SK-N-SH (cell line): ENCODE measurements around the gene HCN1. TPM values are rescaled to one million over a fixed set of nuclear protein-coding genes. Genes with fewer than 3 reads are reported as not detected.

Experiments used
- CTCF ChIA-PET: fragments of 300-600, 350-600 bp; formaldehyde crosslinking; extraction: SDS; loops from one replicate; lab custom pipeline; 2021; lab: Yijun Ruan, JAX
- POLR2A ChIA-PET: fragments of 350-600 bp; sonication (Branson Sonifier 250); formaldehyde crosslinking; extraction: SDS; loops from one replicate; lab custom pipeline; 2020; ENCODE audit warnings: antibody characterized with exemption, inconsistent platforms; lab: Yijun Ruan, JAX
- DNase-seq: peaks from one replicate; pipeline ENCODE4 v3.0.0; 2012
- H2AFZ ChIP-seq: fragments of 200-600 bp; sonication (generic); 2 replicates; pipeline ENCODE4 v1.8.1; 2016; ENCODE audit warnings: antibody characterized with exemption, mild to moderate bottlenecking, low read depth
- H3F3A ChIP-seq: fragments of 200-600 bp; sonication (generic); replicated peaks from 2 replicates; pipeline ENCODE3; 2016; ENCODE audit warnings: antibody characterized with exemption, mild to moderate bottlenecking; ENCODE audit not compliant: insufficient read depth
- H3K27ac ChIP-seq, 2 experiments: fragments of 200-500 bp in 1 of 2; fragments of 200-600 bp in 1 of 2; sonication (Bioruptor generic) in 1 of 2; sonication (generic), shearing (Covaris generic) in 1 of 2; 2 replicates each; pipeline versions ENCODE4 v1.5.1 to v1.6.1; 2014 to 2016; ENCODE audit warnings: low read depth in 2 of 2, inconsistent platforms in 1 of 2, low read length in 1 of 2, mild to moderate bottlenecking in 1 of 2, mixed read lengths in 1 of 2
- H3K27me3 ChIP-seq: fragments of 200-600 bp; sonication (generic), shearing (Covaris generic); 2 replicates; pipeline ENCODE4 v1.6.1; 2016; ENCODE audit warnings: mixed run types; ENCODE audit not compliant: insufficient read depth
- H3K36me3 ChIP-seq, 2 experiments: fragments of 200-500 bp in 1 of 2; fragments of 200-600 bp in 1 of 2; sonication (Bioruptor generic) in 1 of 2; sonication (generic) in 1 of 2; replicated peaks in 1 of 2; 2 replicates each; pipeline versions ENCODE3 to v1.5.1; 2014 to 2016; ENCODE audit warnings: low read length in 1 of 2, mild to moderate bottlenecking in 1 of 2; ENCODE audit not compliant: insufficient read depth in 2 of 2, control insufficient read depth in 1 of 2
- H3K4me1 ChIP-seq, 2 experiments: fragments of 200-500 bp in 1 of 2; fragments of 200-600 bp in 1 of 2; sonication (Bioruptor generic) in 1 of 2; sonication (generic), shearing (Covaris generic) in 1 of 2; 2 replicates each; pipeline versions ENCODE4 v1.5.1 to v1.6.1; 2014 to 2016; ENCODE audit warnings: low read depth in 1 of 2, low read length in 1 of 2, mixed run types in 1 of 2; ENCODE audit not compliant: insufficient read depth in 2 of 2, control insufficient read depth in 1 of 2
- H3K4me2 ChIP-seq: fragments of 200-600 bp; sonication (generic), shearing (Covaris generic); 2 replicates; pipeline ENCODE4 v1.6.1; 2017; ENCODE audit warnings: mixed run types
- H3K4me3 ChIP-seq, 2 experiments: fragments of 200-500 bp in 1 of 2; fragments of 200-600 bp in 1 of 2; sonication (Bioruptor generic) in 1 of 2; sonication (generic), shearing (Covaris generic) in 1 of 2; 2 replicates each; pipeline versions ENCODE4 v1.5.1 to v1.8.1; 2014 to 2016; ENCODE audit warnings: low read depth in 2 of 2, inconsistent platforms in 1 of 2, low read length in 1 of 2, mild to moderate bottlenecking in 1 of 2, mixed read lengths in 1 of 2, moderate library complexity in 1 of 2
- H3K79me2 ChIP-seq: fragments of 200-600 bp; sonication (generic); 2 replicates; pipeline ENCODE4 v1.8.1; 2017; ENCODE audit warnings: mild to moderate bottlenecking; ENCODE audit not compliant: insufficient read depth
- H3K9ac ChIP-seq: fragments of 200-600 bp; sonication (generic); 2 replicates; pipeline ENCODE4 v1.6.1; 2017; ENCODE audit warnings: mixed run types
- H3K9me2 ChIP-seq: fragments of 200-600 bp; sonication (generic); 2 replicates; pipeline ENCODE4 v1.6.1; 2017; ENCODE audit warnings: mixed run types
- H3K9me3 ChIP-seq: fragments of 200-600 bp; sonication (generic); 2 replicates; pipeline ENCODE4 v1.6.1; 2017; ENCODE audit warnings: mixed run types, mild to moderate bottlenecking, moderate library complexity
- H4K20me1 ChIP-seq: fragments of 200-600 bp; sonication (generic); 2 replicates; pipeline ENCODE4 v1.6.1; 2017; ENCODE audit warnings: mild to moderate bottlenecking, mixed run types; ENCODE audit not compliant: insufficient read depth
- CHD2 ChIP-seq: fragments of 150-350 bp; IDR thresholded peaks from 2 replicates; pipeline ENCODE4 v1.6.1; 2018; ENCODE audit warnings: low read length; ENCODE audit not compliant: partially characterized antibody
- CTCF ChIP-seq: fragments of 200-600 bp; sonication (generic); IDR thresholded peaks from 2 replicates; pipeline ENCODE4 v1.6.1; 2017; ENCODE audit warnings: antibody characterized with exemption, mild to moderate bottlenecking, moderate library complexity
- EP300 ChIP-seq, 2 experiments: IDR thresholded peaks; 2 replicates each; pipeline versions ENCODE4 v1.4.0 to v1.6.1; 2012; ENCODE audit warnings: borderline replicate concordance in 1 of 2, low read depth in 1 of 2, low read length in 1 of 2
- EZH2phosphoT487 ChIP-seq: fragments of 200-600 bp; sonication (generic); IDR thresholded peaks from 2 replicates; pipeline ENCODE4 v1.6.1; 2017; ENCODE audit warnings: low read depth, mixed run types, mild to moderate bottlenecking, antibody characterized with exemption, moderate library complexity, borderline replicate concordance
- FOXJ3 ChIP-seq: sonication (generic); formaldehyde crosslinking; IDR thresholded peaks from 2 replicates; pipeline ENCODE4 v1.5.1; 2020; ENCODE audit warnings: mild to moderate bottlenecking, missing genetic modification reagents
- FOXM1 ChIP-seq: IDR thresholded peaks from 2 replicates; pipeline ENCODE4 v1.4.0; 2012; ENCODE audit warnings: low read depth, mild to moderate bottlenecking
- GATA2 ChIP-seq: sonication (generic); formaldehyde crosslinking; IDR thresholded peaks from 2 replicates; pipeline ENCODE4 v1.5.0; 2020; ENCODE audit warnings: mild to moderate bottlenecking, missing genetic modification reagents
- JUND ChIP-seq: IDR thresholded peaks from 2 replicates; pipeline ENCODE4 v1.4.0; 2012
- MAX ChIP-seq: IDR thresholded peaks from 2 replicates; pipeline ENCODE4 v1.4.0; 2012; ENCODE audit warnings: low read depth
- MEF2A ChIP-seq: IDR thresholded peaks from 2 replicates; pipeline ENCODE4 v1.4.0; 2012; ENCODE audit warnings: low read depth, borderline replicate concordance
- NFIC ChIP-seq: IDR thresholded peaks from 2 replicates; pipeline ENCODE4 v1.4.0; 2012; ENCODE audit warnings: borderline replicate concordance
- POLR2AphosphoS5 ChIP-seq: IDR thresholded peaks from 2 replicates; pipeline ENCODE4 v1.6.1; 2012; ENCODE audit warnings: low read depth, low read length
- RCOR1 ChIP-seq: fragments of 150-350 bp; IDR thresholded peaks from 2 replicates; pipeline ENCODE4 v1.6.1; 2017; ENCODE audit warnings: antibody characterized with exemption, low read length
- REST ChIP-seq: IDR thresholded peaks from 2 replicates; pipeline ENCODE4 v1.6.1; 2012; ENCODE audit warnings: mild to moderate bottlenecking, low read depth, low read length, moderate library complexity
- RFX5 ChIP-seq: IDR thresholded peaks from 2 replicates; pipeline ENCODE4 v1.6.1; 2012; ENCODE audit warnings: mild to moderate bottlenecking, improper control_type of control experiment, low read length
- SIN3A ChIP-seq: IDR thresholded peaks from 2 replicates; pipeline ENCODE4 v1.6.1; 2012; ENCODE audit warnings: low read depth, mild to moderate bottlenecking, low read length, moderate library complexity, borderline replicate concordance
- SMC3 ChIP-seq: IDR thresholded peaks from 2 replicates; pipeline ENCODE4 v1.6.1; 2012; ENCODE audit warnings: low read depth, low read length, improper control_type of control experiment
- TAF1 ChIP-seq: IDR thresholded peaks from 2 replicates; pipeline ENCODE4 v1.6.1; 2012; ENCODE audit warnings: low read depth, mild to moderate bottlenecking, low read length, moderate library complexity, borderline replicate concordance
- USF1 ChIP-seq: IDR thresholded peaks from 2 replicates; pipeline ENCODE4 v1.4.0; 2012; ENCODE audit warnings: low read depth, borderline replicate concordance
- WGBS: methylation state at CpG from one replicate; pipeline ENCODE4 v1.1.6; 2017; ENCODE audit warnings: low lambda C conversion rate; 5-methylcytosine and 5-hydroxymethylcytosine counted together
- polyA plus RNA-seq, 3 experiments: library from polyadenylated mRNA; depleted of rRNA; stranded (reverse); fragments of >200 nt; gene quantifications; 2 replicates each; pipeline ENCODE4 v1.2.3, GENCODE V29; 2012

HCN1 gene
- polyA plus RNA-seq, 1 of the 3 experiments (the other 2 are of a cell fraction) = not detected

- H3F3A ChIP-seq = no peaks in the 10 kb centered on the region
- no peak for TF ChIP-seq SMC3
- TF ChIP-seq GATA2 (CRISPR knock-in tag) = no peak
- TF ChIP-seq EP300 (IDR thresholded peaks at IDR 0.05; ENCODE audit: borderline replicate concordance in 1 of 2, low read depth in 1 of 2, low read length in 1 of 2) = no peak
- TF ChIP-seq MEF2A = no peak
- TF ChIP-seq FOXM1 = no peak
- TF ChIP-seq CHD2 = no peak
- TF ChIP-seq REST = no peak
- no peak for TF ChIP-seq MAX
- TF ChIP-seq SIN3A = no peak
- no peak for TF ChIP-seq USF1
- no peak for TF ChIP-seq CTCF
- TF ChIP-seq TAF1 = no peak
- TF ChIP-seq POLR2AphosphoS5 = no peak
- no peak for TF ChIP-seq NFIC
- no peak for TF ChIP-seq RFX5
- no peak for TF ChIP-seq FOXJ3 (CRISPR knock-in tag)
- no peak for TF ChIP-seq RCOR1
- TF ChIP-seq EZH2phosphoT487 = no peak
- no peak for TF ChIP-seq JUND
- TF ChIP-seq, all 33 proteins: peak for 0
Measured at GRCh38 chr5:45623832-45624231, 72.3 kb downstream of the HCN1 start.

More at GRCh38 chr5:45623832-45624231, 72.3 kb downstream of the HCN1 start:
- H3K27ac ChIP-seq = no peak overlapping the region
- H3K36me3 ChIP-seq = no peaks in the 10 kb centered on the region
- ChIA-PET POLR2A (no interaction called here), CTCF (no interaction called here)
- H3K4me2 ChIP-seq = no peak overlapping the region
- WGBS = 0% methylated on average over 1 of the region's 1 CpG
- no peaks in the 10 kb centered on the region for H3K27me3 ChIP-seq
- H3K9me2 ChIP-seq = no peaks in the 10 kb centered on the region
- no peak for DNase-seq
- H3K4me1 ChIP-seq = no peaks in the 10 kb centered on the region
- no peaks in the 10 kb centered on the region for H3K79me2 ChIP-seq
- no peaks in the 10 kb centered on the region for H3K9me3 ChIP-seq
- no peak overlapping the region for H2AFZ ChIP-seq
- no peak overlapping the region for H3K9ac ChIP-seq
- H3K4me3 ChIP-seq = no peak overlapping the region
- H4K20me1 ChIP-seq = no peaks in the 10 kb centered on the region
